T-helper 9 cell (primary cell): ENCODE data around the gene ICA1L.

Source experiments
- DNase-seq: peaks from one replicate; pipeline ENCODE4 v3.0.0-alpha.2; 2020

ICA1L gene

DNA sequence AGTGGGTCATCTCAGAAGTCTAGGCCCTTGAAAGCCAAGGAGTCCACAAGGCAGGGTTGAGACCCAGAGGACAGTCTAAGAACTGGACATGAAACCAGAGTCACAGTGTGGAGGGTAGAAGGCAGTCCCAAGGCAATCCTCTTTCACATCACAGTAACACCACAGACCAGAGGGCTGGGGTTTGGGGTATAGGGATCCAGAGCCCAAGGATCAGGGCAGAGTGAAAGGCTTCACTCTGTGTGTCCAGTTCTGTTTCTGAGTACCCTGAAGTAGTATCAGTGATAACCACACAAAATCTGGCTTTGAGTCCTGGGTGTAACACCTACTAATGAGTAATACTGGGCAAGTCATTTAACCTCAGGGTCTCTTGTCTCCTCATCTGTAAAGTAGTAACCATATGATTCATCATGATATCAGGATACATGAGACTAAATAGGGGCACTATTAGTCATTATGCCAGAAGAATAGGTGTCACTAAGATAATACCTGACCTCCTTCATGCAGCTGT, 91.0 kb downstream of the ICA1L start:
- DNase-seq = no peak

DNA sequence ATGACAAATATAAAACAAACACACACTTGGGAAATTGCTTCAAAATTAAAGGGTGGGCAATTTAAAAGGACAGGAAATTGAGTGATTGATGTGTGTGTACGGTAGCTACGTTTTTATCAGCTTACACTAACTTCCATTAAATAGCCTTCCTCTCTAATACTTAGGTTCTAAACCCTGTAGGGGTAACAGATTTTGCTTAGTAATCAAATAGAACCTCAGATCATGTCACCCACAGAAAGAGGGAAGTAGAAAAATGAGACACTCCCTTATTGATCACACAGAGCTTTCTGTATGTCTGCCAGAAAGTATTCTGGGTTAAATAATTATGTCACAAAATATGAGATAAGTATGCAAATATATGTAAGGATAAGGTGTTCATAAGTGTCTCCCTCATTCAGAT, 93.3 kb downstream of the ICA1L start:
- DNase-seq = no peak

DNA sequence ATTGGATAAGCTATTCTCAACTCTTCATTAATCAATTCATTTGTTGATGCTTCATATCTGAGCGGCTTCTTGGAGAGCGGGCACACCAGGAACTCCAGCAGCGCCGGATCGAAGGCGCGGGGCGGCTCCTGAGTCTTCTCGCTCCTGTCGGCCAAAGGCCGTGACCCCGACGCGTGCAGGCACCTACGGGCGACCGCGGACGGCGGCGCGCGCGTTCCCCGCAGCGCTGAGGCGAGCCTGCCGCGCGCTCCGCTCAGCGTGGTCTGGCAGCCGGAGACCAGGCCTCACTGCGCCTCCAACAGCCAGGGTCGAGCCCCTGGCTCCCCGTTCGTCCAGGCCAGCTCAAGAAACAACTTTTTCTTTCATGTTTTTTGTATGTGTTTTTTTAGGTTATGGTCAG, 97.5 kb downstream of the ICA1L start:
- DNase-seq = no peak

DNA sequence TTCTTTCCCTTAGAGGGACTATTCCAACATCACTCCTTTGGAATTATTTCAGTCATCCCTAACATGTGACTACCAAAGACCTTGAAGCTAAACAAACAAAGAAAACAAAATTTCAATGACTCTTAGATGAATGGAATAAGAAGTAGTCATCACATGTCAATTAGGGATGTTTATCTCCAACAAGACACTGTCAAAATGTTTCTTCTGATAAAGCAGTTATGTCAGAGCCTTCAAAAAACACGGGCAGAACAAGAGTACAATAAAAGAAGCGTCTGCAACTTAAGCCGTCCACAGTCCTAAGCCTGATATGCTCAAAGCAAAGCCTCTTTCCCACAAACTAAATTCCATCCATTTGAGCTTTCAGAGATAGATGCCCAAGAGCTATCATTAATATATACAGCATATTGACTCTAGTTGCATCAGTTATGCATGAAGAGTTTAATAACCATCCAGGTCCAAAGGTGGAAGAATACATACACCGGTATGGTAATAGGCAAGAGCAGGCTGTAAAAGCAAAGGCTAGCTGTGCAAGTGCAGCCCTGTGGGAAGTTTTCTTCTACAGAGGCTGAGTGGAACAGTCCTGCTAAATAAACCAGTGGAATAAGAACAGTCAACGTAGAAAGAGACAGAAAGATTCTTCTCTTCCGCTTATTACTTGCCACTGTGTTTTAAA, 98.1 kb downstream of the ICA1L start:
- DNase-seq = no peak

DNA sequence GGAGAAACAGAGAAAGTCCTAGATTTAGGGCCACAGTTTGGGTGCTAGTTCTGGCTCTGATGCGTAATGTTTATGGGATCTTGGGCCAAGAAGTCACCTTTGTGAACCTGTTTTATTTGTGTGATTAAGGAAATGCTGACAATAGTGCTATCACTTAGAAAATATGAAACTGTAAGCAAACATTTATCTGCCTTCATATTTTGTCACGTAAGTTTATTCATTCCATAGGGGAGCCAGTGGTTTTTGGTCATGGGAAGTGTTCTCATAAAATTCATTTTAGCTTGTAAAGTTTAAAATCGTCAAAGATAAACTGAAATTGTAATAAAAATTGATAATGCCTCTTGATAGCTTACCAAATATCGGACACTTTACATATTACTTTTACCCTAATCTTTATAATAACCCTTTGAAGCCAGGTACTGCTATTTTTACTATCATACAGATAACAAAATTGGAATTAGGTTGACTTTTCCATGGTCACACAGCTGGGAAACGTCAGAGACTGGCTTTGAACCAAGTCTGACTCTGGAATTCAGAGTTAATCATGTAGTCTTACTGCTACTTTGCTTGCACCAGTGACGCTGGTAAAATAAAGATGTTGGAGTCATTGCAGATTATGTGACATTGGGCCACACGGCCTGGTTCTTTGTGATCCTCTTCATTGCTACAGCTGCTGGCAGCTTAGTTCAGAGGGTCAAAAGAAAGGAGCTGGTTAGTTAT, 99.7 kb downstream of the ICA1L start:
- no peak for DNase-seq

DNA sequence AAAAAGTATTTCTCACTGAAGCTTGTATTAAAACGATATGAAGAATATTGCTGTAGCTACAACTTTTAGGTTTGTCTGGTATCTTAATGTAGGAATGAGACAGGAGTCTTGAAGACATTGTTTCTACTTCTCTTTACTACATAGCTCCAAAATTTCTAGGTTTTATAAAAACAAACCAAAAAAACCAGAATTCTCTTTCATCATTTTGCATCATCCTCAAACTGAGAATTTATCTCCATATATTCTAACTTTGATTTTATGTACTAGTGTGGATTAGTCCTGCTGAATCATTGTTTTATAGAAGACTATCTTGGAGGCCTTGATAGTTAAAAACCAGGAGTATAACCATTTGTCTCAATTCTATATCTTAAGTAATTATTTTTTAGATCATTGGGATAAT, 100.2 kb downstream of the ICA1L start:
- no peak for DNase-seq

DNA sequence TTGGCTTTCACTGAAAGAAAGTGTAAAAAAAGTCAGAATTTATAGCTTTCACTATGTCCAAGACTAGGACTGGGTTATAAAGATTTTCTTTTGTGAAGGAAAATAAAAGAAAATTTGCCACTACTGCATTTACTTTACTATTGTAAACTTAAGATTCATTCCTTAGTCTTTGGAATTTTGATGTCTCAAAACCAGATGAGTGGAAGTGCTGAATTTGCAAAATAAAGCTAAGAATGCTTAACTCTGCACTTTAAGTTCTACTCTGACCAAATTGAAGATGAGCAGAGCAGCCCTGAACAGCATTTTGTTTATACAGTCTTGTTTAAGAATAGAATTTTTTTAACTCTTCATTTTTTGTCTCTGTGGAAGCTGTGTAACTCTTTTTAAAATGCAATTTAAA, 102.4 kb downstream of the ICA1L start:
- no peak for DNase-seq

DNA sequence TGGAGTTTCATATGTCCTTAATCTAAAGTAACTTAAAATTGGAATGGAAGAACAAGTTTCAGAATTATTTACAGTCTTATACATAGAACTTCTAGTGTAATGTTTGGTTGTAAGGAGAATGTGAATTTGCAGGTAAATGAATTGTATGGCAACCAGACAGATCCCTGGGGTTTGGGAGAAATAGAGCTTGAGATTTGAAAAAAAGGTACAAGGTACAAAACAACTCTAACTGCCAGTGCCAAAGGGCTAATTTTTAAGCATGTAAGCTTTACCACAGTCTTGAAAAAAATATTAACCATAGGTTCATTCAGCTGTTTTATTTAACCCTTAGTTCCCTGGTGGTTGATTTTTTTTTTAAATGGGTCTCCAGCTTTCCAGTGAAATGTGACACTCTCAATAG, 103.3 kb downstream of the ICA1L start:
- DNase-seq = no peak

DNA sequence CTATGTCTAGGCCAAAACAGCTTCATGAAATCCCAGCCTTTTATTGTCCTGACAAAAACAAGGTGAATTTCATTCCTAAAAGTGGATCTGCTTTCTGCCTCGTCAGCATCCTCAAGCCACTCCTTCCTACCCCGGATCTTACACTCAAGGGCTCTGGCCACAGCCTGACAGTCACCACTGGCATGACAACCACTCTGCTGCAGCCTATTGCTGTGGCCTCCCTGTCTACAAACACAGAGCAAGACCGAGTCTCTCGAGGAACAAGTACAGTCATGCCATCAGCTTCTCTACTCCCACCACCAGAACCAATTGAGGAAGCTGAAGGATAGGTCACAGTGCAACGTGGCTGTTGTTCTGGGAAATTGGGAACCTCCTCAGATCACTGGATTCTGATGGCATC, 106.1 kb downstream of the ICA1L start:
- no peak for DNase-seq

DNA sequence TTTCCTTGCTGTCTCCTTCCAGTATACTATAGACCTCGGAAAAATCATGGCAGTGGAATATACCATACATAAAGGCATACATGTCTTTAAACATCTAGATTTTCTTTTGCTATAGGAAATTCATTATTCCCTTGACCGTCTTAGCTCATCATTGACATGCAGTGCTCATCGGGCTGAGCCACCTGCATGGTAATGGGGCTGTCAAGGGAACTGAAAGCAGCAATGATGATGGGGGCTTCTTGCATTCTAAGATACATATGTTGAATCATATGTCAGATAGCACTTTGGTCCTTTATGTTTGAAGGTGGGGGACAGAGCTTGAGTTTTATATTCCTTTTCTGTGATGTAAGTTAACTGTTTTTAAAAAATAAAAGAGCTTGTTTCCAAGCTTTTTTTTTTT, 106.6 kb downstream of the ICA1L start:
- no peak for DNase-seq

DNA sequence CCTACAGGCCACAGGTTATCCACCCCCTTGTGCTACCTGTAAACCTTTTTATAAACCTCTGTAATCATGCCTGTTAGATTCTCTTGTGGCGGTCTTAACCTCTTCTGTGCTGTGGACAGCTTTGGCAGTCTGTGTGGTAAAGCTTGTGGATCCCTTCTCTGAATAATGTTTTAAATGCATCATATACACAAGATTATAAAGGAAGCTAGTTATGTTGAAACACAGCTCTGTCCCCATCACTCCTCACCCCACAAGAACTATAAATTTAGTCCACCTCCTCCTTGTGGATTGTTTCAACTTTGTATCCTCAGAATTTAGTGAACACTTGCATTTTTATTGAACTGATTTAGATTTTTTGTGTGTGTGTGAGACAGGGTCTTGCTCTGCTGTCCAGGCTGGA, 107.7 kb downstream of the ICA1L start:
- no peak for DNase-seq

DNA sequence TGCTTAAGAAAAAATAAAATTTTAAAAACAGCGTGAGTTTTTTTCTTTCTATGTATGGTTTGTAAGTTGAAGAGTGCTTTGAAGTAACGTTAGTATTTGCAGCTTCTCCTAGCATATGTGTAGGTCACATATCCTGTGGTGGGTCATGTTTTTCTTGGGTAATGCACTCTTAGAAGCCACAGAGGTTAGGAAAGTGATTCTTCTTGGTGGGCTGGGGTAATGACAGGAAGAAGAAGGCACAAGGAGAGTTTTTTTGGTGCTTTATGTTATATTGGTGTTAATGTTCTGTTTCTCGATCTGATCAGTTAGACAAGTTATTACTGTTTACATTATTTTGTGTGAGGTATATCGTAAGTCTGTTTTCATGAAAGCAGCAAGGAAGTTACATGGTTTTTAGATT, 109.0 kb downstream of the ICA1L start:
- no peak for DNase-seq

DNA sequence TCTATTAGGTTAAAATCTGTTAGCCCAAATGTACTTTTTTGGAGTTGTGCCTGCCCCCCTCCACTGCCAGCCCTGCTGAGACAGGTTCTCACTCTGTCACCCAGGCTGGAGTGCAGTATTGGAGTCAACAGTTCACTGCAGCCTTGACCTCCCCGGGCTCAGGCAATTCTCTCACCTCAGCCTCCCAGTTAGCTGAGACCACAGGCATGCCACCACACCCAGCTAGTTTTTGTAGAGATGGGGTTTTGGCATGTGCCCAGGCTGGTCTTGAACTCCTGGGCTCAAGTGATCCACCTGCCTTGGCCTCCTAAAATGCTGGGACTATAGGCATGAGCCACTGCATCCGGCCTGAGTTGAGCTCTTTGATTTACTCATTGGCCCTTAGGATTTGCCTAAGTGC, 110.7 kb downstream of the ICA1L start:
- DNase-seq = no peak

DNA sequence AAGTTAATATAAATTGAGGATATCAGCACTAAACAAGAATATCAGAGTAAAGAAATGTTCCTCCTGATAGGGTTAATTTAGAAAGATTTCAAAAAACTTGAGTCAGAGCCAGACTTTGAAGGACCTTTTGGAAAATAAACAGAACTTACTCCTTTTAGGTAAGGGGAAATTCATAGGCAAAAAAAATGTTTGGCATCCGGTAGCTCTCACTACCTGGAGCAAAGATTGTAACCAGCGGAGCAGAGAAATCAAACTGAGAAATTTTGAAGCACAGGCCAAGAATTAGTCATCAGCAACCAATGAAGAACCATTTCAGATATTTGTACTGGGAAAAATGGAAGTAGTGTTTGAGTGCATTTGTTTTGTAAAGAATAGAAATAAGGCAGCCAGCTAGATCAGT, 113.0 kb downstream of the ICA1L start:
- DNase-seq = no peak

DNA sequence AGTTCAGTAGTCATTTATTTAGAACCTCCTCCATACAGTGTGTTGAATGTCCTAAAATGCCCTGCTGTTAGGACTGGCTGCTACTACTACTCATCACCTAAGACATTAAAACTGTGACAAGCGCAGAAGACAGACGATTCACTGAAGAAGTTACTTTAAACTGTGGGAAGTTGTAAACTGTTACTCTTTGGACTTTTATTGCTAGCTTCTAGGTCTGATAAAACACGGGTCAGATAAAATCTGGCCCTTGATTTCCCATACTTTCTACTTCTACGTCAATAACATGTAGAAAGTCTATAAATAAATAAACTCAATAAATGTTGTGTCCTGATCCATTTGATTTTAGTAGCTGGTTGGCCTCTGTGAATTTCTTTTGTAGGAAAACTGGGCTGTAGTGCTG, 113.4 kb downstream of the ICA1L start:
- no peak for DNase-seq

DNA sequence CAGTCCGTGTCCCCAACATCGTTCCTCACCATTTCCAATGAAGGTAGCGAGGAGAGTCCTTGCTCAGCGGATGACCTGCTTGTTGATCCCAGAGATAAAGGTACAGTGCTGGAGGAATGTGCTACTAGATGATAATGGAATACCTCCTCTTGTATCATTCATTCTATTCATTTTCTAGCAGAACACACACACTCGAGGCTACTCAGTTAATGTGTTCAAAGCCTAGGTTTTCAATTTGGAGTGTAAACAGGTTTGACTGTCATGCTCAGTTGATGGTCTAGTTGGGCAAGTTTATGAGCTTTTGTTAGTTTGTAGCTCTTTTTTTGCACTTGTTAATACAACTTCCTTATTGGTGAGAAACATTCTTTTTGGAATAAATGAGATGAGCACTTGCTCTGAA, 114.2 kb downstream of the ICA1L start:
- no peak for DNase-seq

DNA sequence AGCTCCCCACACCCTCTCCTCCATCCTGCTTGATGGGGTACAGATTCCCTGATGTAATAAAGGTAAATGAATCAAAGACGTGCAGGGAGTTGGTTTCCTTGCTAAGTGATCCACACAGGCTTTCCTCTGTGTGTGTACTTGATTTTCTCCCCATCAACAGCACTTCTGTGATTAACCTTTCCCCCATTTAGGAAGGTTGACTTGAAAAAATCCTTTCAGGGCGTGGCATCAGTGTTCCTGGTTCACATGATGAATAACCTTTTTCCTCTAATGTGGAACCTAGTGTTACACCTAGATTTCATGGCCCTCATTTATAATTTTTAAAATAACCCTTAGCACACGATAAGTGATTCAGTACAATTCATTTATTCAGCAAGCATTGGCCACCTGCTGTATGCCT, 115.0 kb downstream of the ICA1L start:
- DNase-seq = no peak

DNA sequence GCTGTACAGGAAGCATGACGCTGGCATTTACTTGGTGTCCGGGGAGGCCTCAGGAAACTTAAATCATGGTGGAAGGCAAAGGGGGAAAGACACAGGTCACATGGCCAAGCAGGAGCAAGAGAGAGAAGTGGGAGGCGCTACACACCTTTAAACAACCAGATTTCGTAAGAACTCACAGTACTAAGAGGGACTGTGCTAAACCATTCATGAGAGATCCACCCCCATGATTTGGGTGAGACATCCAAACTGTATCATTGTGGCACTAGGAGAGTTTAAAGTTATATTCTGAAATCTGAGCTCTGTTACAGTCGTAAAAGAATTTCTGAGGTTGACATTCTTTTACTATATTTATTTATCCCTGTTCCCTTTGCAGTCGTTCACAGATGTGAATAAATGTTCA, 116.6 kb downstream of the ICA1L start:
- no peak for DNase-seq

DNA sequence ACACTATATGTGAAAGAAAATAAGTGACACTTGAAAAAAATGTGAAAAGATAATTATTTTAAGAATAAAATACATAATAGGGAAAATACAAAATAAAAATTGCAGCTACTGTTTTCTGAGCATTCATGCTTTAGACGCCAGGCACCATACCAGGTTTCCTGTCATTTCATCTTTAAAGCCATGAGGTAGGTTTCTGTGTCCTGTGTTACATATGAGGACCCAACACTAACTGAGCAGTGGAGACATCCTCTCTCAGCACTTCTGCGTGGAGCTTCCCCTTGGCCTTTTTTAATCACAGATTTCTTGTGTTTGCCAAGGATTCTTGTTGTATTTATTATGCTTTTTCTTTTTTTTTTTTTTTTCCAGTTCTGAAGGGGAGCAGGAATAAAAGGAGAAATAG, 119.5 kb downstream of the ICA1L start:
- no peak for DNase-seq

DNA sequence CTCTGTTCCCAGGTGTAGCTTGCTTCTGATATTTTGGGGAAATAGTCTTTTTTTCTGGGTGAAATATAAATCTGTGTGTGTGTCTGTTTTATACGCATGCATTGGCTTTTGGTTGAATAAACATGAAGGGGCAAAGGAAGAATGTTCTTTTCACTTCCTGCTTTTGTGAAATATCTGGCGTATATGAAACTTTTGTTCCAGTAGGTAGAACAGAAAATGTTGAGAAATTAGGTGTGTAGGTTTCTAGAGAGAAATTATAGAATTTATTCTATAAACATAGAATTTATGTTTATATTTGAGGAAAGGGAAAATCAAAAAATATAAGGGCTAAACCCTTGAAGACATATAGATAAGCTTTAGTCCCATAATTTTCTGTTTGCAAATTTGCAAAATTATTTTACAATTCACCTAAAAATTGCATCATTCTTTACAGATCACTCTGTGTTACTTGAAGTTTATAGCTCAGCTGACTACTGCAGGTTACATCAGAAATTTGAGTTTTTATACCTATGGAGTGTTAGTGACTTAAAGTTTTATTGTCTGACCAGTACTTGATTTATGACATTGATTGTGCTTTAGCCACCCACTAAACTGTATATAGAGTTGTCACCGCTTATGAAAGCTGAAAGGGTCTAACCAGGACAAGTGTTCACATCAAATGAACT, 120.7 kb downstream of the ICA1L start:
- DNase-seq = no peak

DNA sequence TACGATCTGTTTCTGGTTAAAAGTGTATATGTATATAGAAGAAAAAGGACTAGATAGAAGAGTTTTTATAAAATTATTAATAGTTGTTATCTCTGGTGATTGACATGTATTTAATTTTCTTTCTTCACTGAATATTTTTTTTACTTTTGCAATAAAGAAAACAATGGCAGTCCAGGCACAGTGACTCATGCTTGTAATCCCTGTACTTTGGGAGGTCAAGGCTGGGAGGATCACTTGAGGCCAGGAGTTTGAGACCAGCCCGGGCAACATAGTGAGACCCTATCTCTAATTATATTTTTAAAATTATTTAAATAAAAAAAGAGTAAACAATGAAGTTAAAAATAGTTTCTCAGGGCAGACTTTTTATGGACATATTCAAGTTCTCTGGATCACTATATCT, 122.1 kb downstream of the ICA1L start:
- no peak for DNase-seq

DNA sequence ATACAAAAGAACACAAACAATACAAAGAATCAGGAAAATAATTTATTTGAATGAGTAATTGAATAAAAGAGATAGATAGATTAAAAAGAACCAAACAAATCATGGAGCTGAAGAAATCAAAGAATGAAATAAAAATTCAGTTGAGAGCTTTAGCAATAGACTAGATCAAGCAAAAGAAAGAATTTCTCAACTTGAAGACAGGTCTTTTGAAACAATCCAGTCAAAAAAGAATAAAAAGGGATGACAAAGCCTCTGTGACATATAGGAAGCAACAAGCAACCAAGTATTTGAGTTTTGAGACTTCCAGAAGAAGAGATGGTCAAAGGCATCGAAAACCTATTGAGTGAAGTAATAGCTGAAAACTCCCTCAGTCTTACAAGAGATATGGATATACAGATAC, 128.0 kb downstream of the ICA1L start:
- no peak for DNase-seq

DNA sequence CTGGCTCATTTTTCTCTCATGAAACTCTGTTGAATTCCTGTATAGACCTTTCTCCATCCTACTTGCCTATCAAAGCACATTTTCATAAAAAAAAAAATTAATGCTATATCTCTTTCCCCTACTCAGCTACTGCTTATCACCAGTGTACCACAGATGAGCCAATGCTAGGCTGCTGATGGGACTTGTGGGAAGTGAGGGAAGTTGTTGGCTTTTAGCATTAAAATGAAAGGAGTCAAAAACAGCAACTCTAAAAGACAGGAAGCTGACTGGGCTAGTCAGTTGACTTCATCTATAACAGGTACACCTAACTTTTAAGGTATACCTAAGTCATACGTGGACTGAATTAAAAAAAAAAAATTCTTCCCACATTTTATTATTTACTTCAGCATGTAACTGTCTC, 134.7 kb downstream of the ICA1L start:
- DNase-seq = no peak

DNA sequence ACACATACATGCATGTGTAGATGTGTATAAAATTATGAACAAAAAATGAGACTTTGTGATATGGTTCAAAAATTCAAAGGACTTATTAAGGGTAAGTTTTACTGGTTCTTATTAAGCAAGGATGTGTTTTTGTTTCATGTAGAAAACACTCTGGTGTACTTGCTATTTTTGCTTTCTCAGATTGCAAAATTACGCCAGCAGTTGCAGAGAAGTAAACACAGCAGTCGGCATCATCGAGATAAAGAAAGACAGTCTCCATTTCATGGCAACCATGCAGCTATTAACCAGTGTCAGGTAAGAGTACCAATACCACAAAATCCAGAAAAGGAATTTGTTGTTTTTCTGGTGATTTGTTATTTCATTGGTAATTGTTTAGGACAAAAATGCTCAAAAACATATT, 145.5 kb downstream of the ICA1L start:
- DNase-seq = no peak
